ENCODE measurements around the gene TIMM22.
"Not testable (repeated sequence)": the region's sequence is repeated elsewhere in the genome, so short reads cannot be mapped to it uniquely, and the experiment has no call there.

TIMM22 gene

DNA sequence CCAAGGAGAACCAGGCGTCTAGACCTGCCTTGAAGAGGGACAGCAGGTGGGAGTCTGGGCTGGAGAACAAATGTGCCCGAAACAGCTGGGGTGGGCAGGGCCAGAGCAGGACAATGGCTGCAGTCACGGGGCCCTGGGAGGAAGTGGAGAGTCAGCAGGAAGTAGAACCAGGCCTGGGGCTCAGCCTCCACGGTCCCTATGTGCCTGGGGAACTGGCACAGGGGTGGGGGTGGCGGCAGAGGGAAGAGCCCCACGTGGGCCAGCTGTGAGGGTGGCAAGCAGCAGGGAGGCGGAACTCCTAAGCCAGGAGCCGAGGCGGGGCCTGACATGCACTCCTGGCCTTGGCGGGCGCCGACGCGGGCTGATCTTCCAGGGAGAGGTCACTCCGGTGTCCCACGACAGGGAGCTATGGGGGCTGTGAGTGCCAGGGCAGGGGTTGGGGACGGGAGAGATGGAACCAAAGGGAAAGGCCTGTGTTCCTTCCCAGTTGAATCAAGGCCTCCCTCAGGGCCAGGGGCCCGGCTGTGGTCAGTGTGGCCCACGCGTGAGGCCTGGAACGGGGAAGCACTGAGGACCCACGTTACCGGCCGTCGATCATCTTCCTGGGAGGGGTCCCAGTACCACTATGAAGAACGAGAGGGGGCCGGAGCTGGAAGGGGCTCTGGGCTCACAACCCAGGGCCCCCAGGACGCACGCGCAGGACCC is 42.7 kb downstream of the TIMM22 start:
- no peak for DNase-seq (ENCODE audit: low read depth)
- no peak overlapping the region for H3K4me3 ChIP-seq (ENCODE audit: low read depth, low read length)
- TF ChIP-seq, protein P1, sequence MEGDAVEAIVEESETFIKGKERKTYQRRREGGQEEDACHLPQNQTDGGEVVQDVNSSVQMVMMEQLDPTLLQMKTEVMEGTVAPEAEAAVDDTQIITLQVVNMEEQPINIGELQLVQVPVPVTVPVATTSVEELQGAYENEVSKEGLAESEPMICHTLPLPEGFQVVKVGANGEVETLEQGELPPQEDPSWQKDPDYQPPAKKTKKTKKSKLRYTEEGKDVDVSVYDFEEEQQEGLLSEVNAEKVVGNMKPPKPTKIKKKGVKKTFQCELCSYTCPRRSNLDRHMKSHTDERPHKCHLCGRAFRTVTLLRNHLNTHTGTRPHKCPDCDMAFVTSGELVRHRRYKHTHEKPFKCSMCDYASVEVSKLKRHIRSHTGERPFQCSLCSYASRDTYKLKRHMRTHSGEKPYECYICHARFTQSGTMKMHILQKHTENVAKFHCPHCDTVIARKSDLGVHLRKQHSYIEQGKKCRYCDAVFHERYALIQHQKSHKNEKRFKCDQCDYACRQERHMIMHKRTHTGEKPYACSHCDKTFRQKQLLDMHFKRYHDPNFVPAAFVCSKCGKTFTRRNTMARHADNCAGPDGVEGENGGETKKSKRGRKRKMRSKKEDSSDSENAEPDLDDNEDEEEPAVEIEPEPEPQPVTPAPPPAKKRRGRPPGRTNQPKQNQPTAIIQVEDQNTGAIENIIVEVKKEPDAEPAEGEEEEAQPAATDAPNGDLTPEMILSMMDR (IDR thresholded peaks at IDR 0.05; ENCODE audit: control insufficient read depth, extremely low read depth, insufficient read depth) = no peak

DNA sequence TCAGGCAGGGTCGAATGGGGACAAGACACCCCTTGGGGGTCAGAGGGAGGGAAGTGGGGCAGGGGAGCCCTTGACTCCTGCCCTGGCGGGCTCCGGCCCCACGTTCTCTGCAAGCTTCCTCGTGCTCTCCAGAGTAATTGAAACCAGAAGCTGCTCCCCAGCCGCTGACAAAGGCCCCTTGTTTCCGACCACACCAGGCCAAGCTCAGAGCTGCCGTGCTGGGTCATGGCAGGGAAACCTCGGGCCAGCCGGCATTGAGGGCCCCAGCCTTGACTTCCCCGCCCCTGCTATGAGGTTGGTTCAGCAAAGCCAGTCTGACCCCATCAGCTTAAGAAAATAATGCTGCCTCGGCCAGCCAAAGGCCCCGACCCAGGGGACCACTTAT is 43.3 kb downstream of the TIMM22 start:
- no peak overlapping the region for H3K4me3 ChIP-seq (ENCODE audit: low read depth, low read length)
- TF ChIP-seq, protein P1 (IDR thresholded peaks at IDR 0.05; ENCODE audit: control insufficient read depth, extremely low read depth, insufficient read depth) = no peak
- no peak for DNase-seq (ENCODE audit: low read depth)

GRCh38 chr17:1041746-1042145 is 44.8 kb downstream of the TIMM22 start:
- no peak for DNase-seq (ENCODE audit: low read depth)
- TF ChIP-seq, protein P1 (IDR thresholded peaks at IDR 0.05; ENCODE audit: control insufficient read depth, extremely low read depth, insufficient read depth) = no peak
- H3K4me3 ChIP-seq (ENCODE audit: low read depth, low read length) = no peak overlapping the region

DNA sequence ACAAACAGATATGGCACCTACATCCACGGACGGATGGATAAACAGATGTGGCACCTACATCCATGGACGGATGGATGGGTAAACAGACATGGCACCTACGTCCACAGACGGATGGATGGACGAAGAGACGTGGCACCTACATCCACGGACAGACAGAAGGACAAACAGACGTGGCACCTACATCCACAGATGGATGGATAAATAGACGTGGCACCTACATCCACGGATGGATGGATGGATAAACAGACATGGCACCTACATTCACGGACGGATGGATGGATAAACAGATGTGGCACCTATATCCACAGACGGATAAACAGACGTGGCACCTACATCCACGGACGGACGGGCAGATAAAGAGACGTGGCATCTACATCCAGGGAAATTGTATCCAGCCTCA is 45.6 kb downstream of the TIMM22 start:
- no peak for DNase-seq (ENCODE audit: low read depth)
- H3K4me3 ChIP-seq (ENCODE audit: low read depth, low read length) = no peak overlapping the region
- TF ChIP-seq, protein P1 (IDR thresholded peaks at IDR 0.05; ENCODE audit: control insufficient read depth, extremely low read depth, insufficient read depth) = no peak

- DNase-seq (ENCODE audit: low read depth) = no peak
- no peak overlapping the region for H3K4me3 ChIP-seq (ENCODE audit: low read depth, low read length)
- TF ChIP-seq, protein P1 (IDR thresholded peaks at IDR 0.05; ENCODE audit: control insufficient read depth, extremely low read depth, insufficient read depth) = no peak
Measured at GRCh38 chr17:1043601-1044251, 46.8 kb downstream of the TIMM22 start.

GRCh38 chr17:1044387-1045009 is 47.6 kb downstream of the TIMM22 start:
- not testable (repeated sequence) for H3K4me3 ChIP-seq (ENCODE audit: low read depth, low read length); DNase-seq (ENCODE audit: low read depth)

- no peak for DNase-seq (ENCODE audit: low read depth)
- TF ChIP-seq, protein P1 (IDR thresholded peaks at IDR 0.05; ENCODE audit: control insufficient read depth, extremely low read depth, insufficient read depth) = no peak
- H3K4me3 ChIP-seq (ENCODE audit: low read depth, low read length) = no peak overlapping the region
Measured at GRCh38 chr17:1045456-1045855, 48.5 kb downstream of the TIMM22 start.
